GDM1 (cell line): Measurements from ENCODE around the gene C22orf42.
"Not testable (repeated sequence)": the region's sequence is repeated elsewhere in the genome, so short reads cannot be mapped to it uniquely, and the experiment has no call there.

Experiments used
- DNase-seq: peaks from one replicate; lab custom pipeline; 2025; lab: John Stamatoyannopoulos, UW

The C22orf42 gene

GRCh38 chr22:32158712-32159533, at the start of gene C22orf42:
TSS of gene C22orf42 (minus strand) at chr22:32159303. CDS start at chr22:32159215, 88 bp downstream.
- no peak for DNase-seq

GRCh38 chr22:32208681-32209080, 49.6 kb upstream of the C22orf42 start:
- DNase-seq: no peak

GRCh38 chr22:32207971-32208480, 48.9 kb upstream of the C22orf42 start:
- DNase-seq: no peak

- no peak for DNase-seq
These were observed 48.0 kb upstream of the C22orf42 start for GRCh38 chr22:32206774-32207758.

GRCh38 chr22:32205974-32206773, 47.1 kb upstream of the C22orf42 start:
- DNase-seq: no peak

GRCh38 chr22:32204856-32205722, 46.0 kb upstream of the C22orf42 start, which contains the start of gene RFPL2:
TSS of gene RFPL2 (minus strand) at chr22:32205073. CDS start at chr22:32202451, 2,622 bp downstream.
- no peak for DNase-seq

GRCh38 chr22:32204040-32204855, 45.1 kb upstream of the C22orf42 start:
- DNase-seq: no peak

- DNase-seq: no peak
These were observed 44.3 kb upstream of the C22orf42 start for GRCh38 chr22:32203181-32204039.

GRCh38 chr22:32202539-32203180, 43.6 kb upstream of the C22orf42 start:
- DNase-seq: no peak

GRCh38 chr22:32202161-32202538, 43.0 kb upstream of the C22orf42 start:
- no peak for DNase-seq

- no peak for DNase-seq
These were observed 41.6 kb upstream of the C22orf42 start for GRCh38 chr22:32200752-32201151.

GRCh38 chr22:32199961-32200360, 40.9 kb upstream of the C22orf42 start:
- DNase-seq: no peak

GRCh38 chr22:32199341-32199740, 40.2 kb upstream of the C22orf42 start:
- DNase-seq: no peak

- DNase-seq: not testable (repeated sequence)
These were observed 38.6 kb upstream of the C22orf42 start for GRCh38 chr22:32197553-32198226.

- not testable (repeated sequence) for DNase-seq
These were observed 36.8 kb upstream of the C22orf42 start for GRCh38 chr22:32195900-32196299.

GRCh38 chr22:32193346-32193745, 34.2 kb upstream of the C22orf42 start:
- not testable (repeated sequence) for DNase-seq

- DNase-seq: not testable (repeated sequence)
These were observed 31.9 kb upstream of the C22orf42 start for GRCh38 chr22:32191021-32191420.

- no peak for DNase-seq
These were observed 26.7 kb upstream of the C22orf42 start for GRCh38 chr22:32185821-32186220.
